HEK293 (cell line): ENCODE measurements around the gene PINLYP.

Experiments
- CTCF ChIA-PET: fragments of 350-600 bp; formaldehyde crosslinking; extraction: SDS; loops from one replicate; lab custom pipeline; 2021; ENCODE audit warnings: antibody characterized with exemption; lab: Yijun Ruan, JAX
- POLR2A ChIA-PET: fragments of 300-600 bp; formaldehyde crosslinking; extraction: SDS; loops from one replicate; lab custom pipeline; 2020; ENCODE audit warnings: antibody characterized with exemption, inconsistent platforms; lab: Yijun Ruan, JAX
- H3K27ac ChIP-seq: fragments of 200-500 bp; sonication (Bioruptor generic); 2 replicates; pipeline ENCODE4 v1.5.1; 2014; ENCODE audit warnings: low read depth, low read length, control low read depth, inconsistent platforms; ENCODE audit errors: extremely low read depth
- H3K36me3 ChIP-seq, 2 experiments: fragments of 200-500 bp in 1 of 2; sonication (Bioruptor generic) in 1 of 2; 1 replicate in 1 of 2; 2 replicates in 1 of 2; pipeline ENCODE4 v1.5.1; 2014 to 2017; ENCODE audit warnings: inconsistent platforms in 2 of 2, low read length in 2 of 2; ENCODE audit not compliant: control insufficient read depth in 2 of 2, insufficient read depth in 1 of 2
- H3K4me1 ChIP-seq: fragments of 200-500 bp; sonication (Bioruptor generic); 2 replicates; pipeline ENCODE4 v1.5.1; 2014; ENCODE audit warnings: mild to moderate bottlenecking, low read length, inconsistent platforms; ENCODE audit not compliant: control insufficient read depth, insufficient read depth
- H3K4me3 ChIP-seq: 2 replicates; pipeline ENCODE4 v1.5.1; 2011; ENCODE audit warnings: low read depth, mild to moderate bottlenecking, control low read depth, low read length, moderate library complexity
- H3K9me3 ChIP-seq: fragments of 200-500 bp; sonication (Bioruptor generic); 2 replicates; pipeline ENCODE4 v1.5.1; 2014; ENCODE audit warnings: low read depth, low read length, inconsistent platforms; ENCODE audit not compliant: control insufficient read depth, insufficient read depth
- ATF2 ChIP-seq: fragments of 450-650 bp; formaldehyde crosslinking; IDR thresholded peaks from 2 replicates; pipeline ENCODE4 v1.5.1; 2016; ENCODE audit warnings: missing biosample characterization, missing genetic modification characterization, low read depth
- FEZF1 ChIP-seq: fragments of 450-650 bp; formaldehyde crosslinking; IDR thresholded peaks from 2 replicates; pipeline ENCODE4 v1.5.1; 2016; ENCODE audit warnings: missing biosample characterization, missing genetic modification characterization
- GLIS2 ChIP-seq: fragments of 450-650 bp; formaldehyde crosslinking; IDR thresholded peaks from 2 replicates; pipeline ENCODE4 v1.5.1; 2016; ENCODE audit warnings: missing biosample characterization, missing genetic modification characterization
- PRDM4 ChIP-seq: fragments of 450-650 bp; formaldehyde crosslinking; IDR thresholded peaks from 2 replicates; pipeline ENCODE4 v1.5.1; 2017; ENCODE audit warnings: missing biosample characterization, missing genetic modification characterization
- REST ChIP-seq: fragments of 450-650 bp; formaldehyde crosslinking; IDR thresholded peaks from 2 replicates; pipeline ENCODE4 v1.5.1; 2016; ENCODE audit warnings: missing biosample characterization, missing genetic modification characterization
- SCRT2 ChIP-seq: fragments of 450-650 bp; formaldehyde crosslinking; IDR thresholded peaks from 2 replicates; pipeline ENCODE4 v1.5.1; 2016; ENCODE audit warnings: missing biosample characterization, missing genetic modification characterization
- ZBTB1 ChIP-seq: fragments of 450-650 bp; formaldehyde crosslinking; IDR thresholded peaks from 2 replicates; pipeline ENCODE4 v1.5.1; 2016; ENCODE audit warnings: missing biosample characterization, missing genetic modification characterization
- ZBTB11 ChIP-seq: fragments of 450-650 bp; formaldehyde crosslinking; conservative IDR thresholded peaks from 2 replicates; pipeline ENCODE4 v1.5.1; 2016; ENCODE audit warnings: low read depth, missing biosample characterization, missing genetic modification characterization
- ZBTB17 ChIP-seq: fragments of 450-650 bp; formaldehyde crosslinking; IDR thresholded peaks from 2 replicates; pipeline ENCODE4 v1.5.1; 2016; ENCODE audit warnings: missing biosample characterization, missing genetic modification characterization
- ZBTB8A ChIP-seq: fragments of 450-650 bp; formaldehyde crosslinking; IDR thresholded peaks from 2 replicates; pipeline ENCODE4 v1.5.1; 2016; ENCODE audit warnings: missing biosample characterization, missing genetic modification characterization
- ZNF132 ChIP-seq: fragments of 450-650 bp; formaldehyde crosslinking; IDR thresholded peaks from 2 replicates; pipeline ENCODE4 v1.5.1; 2017; ENCODE audit warnings: missing biosample characterization, missing genetic modification characterization, borderline replicate concordance
- ZNF155 ChIP-seq: fragments of 450-650 bp; formaldehyde crosslinking; IDR thresholded peaks from 2 replicates; pipeline ENCODE4 v1.5.1; 2016; ENCODE audit warnings: missing biosample characterization, missing genetic modification characterization
- ZNF302 ChIP-seq: fragments of 450-650 bp; formaldehyde crosslinking; IDR thresholded peaks from 2 replicates; pipeline ENCODE4 v1.5.1; 2016; ENCODE audit warnings: missing biosample characterization, missing genetic modification characterization, low read depth
- ZNF473 ChIP-seq: fragments of 450-650 bp; formaldehyde crosslinking; IDR thresholded peaks from 2 replicates; pipeline ENCODE4 v1.5.1; 2017; ENCODE audit warnings: missing biosample characterization, missing genetic modification characterization
- ZNF560 ChIP-seq: fragments of 450-650 bp; formaldehyde crosslinking; IDR thresholded peaks from 2 replicates; pipeline ENCODE4 v1.5.1; 2017; ENCODE audit warnings: missing biosample characterization, missing genetic modification characterization, borderline replicate concordance
- ZNF621 ChIP-seq: fragments of 450-650 bp; formaldehyde crosslinking; IDR thresholded peaks from 2 replicates; pipeline ENCODE4 v1.5.1; 2017; ENCODE audit warnings: missing biosample characterization, missing genetic modification characterization
- ZNF623 ChIP-seq: fragments of 450-650 bp; formaldehyde crosslinking; IDR thresholded peaks from 2 replicates; pipeline ENCODE4 v1.5.1; 2016; ENCODE audit warnings: missing biosample characterization, missing genetic modification characterization
- ZNF658 ChIP-seq: fragments of 450-650 bp; formaldehyde crosslinking; IDR thresholded peaks from 2 replicates; pipeline ENCODE4; 2016; ENCODE audit warnings: missing biosample characterization, missing genetic modification characterization
- ZNF707 ChIP-seq: fragments of 450-650 bp; formaldehyde crosslinking; IDR thresholded peaks from 2 replicates; pipeline ENCODE4 v1.5.1; 2016; ENCODE audit warnings: missing biosample characterization, missing genetic modification characterization
- ZNF76 ChIP-seq: fragments of 450-650 bp; formaldehyde crosslinking; IDR thresholded peaks from 2 replicates; pipeline ENCODE4; 2016; ENCODE audit warnings: low read depth, missing biosample characterization, missing genetic modification characterization, borderline replicate concordance
- ZNF768 ChIP-seq: fragments of 450-650 bp; formaldehyde crosslinking; IDR thresholded peaks from 2 replicates; pipeline ENCODE4 v1.5.1; 2018; ENCODE audit warnings: missing biosample characterization, mild to moderate bottlenecking, missing genetic modification characterization
- ZNF792 ChIP-seq: fragments of 450-650 bp; formaldehyde crosslinking; IDR thresholded peaks from 2 replicates; pipeline ENCODE4 v1.5.1; 2016; ENCODE audit warnings: missing biosample characterization, missing genetic modification characterization
- ZSCAN30 ChIP-seq: fragments of 450-650 bp; IDR thresholded peaks from 2 replicates; pipeline ENCODE4 v1.5.1; 2018; ENCODE audit warnings: missing biosample characterization, mild to moderate bottlenecking, missing genetic modification characterization, moderate library complexity
- TF ChIP-seq, protein P1 (sequence below): fragments of 450-650 bp; formaldehyde crosslinking; IDR thresholded peaks from 2 replicates; pipeline ENCODE4 v1.5.1; 2016; ENCODE audit warnings: missing biosample characterization, missing genetic modification characterization
- TF ChIP-seq, protein P2 (sequence below): fragments of 450-650 bp; formaldehyde crosslinking; IDR thresholded peaks from 2 replicates; pipeline ENCODE4 v1.5.1; 2016; ENCODE audit warnings: missing biosample characterization, missing genetic modification characterization

Gene PINLYP

DNA sequence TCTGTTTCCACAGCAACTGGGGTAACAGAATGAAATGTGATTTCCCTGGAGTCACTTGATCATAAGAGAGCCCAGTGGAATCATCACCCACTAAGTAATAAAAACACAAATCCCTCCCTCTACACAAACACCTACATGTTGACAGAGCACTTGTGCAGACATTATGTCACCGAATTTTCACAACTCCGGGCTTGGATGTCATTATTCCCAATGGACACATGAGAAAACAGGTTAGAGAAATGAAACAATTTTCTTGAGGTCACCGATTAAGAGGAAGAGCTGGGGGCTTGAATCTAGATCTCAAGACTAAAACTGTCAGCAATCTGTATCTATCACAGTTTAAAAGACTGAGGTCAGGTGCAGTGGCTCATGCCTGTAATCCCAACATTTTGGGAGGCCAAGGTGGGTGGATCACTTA is 3.4 kb upstream of the PINLYP start:
- CTCF ChIA-PET: interaction anchor here (0.6 to 12.5 kb wide), 5 partner anchors 11 to 50 kb away, joined by 3 to 167 read pairs (median 4); partner anchors contain the start of gene IRGQ
- H3K27ac ChIP-seq: peak overlapping the region; percentile 61
- TF ChIP-seq ZNF658 (tag by site-specific recombination): no peak
- TF ChIP-seq ZNF302 (tag by site-specific recombination): no peak
- TF ChIP-seq ZNF560 (tag by site-specific recombination): no peak
- peak; percentile 89 for TF ChIP-seq ZBTB17
- TF ChIP-seq ZNF792 (tag by site-specific recombination): no peak; the same call in 1 of the 2 replicates
- no peak for TF ChIP-seq ZBTB8A (tag by site-specific recombination)
- TF ChIP-seq, protein P1, sequence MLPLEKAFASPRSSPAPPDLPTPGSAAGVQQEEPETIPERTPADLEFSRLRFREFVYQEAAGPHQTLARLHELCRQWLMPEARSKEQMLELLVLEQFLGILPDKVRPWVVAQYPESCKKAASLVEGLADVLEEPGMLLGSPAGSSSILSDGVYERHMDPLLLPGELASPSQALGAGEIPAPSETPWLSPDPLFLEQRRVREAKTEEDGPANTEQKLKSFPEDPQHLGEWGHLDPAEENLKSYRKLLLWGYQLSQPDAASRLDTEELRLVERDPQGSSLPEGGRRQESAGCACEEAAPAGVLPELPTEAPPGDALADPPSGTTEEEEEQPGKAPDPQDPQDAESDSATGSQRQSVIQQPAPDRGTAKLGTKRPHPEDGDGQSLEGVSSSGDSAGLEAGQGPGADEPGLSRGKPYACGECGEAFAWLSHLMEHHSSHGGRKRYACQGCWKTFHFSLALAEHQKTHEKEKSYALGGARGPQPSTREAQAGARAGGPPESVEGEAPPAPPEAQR (tag by site-specific recombination): no peak
- TF ChIP-seq PRDM4 (tag by site-specific recombination): peak; percentile 68
- peak; percentile 48 for TF ChIP-seq FEZF1 (tag by site-specific recombination)
- TF ChIP-seq ZSCAN30 (tag by site-specific recombination): peak; percentile 59; the same call in 1 of the 2 replicates
- no peak for TF ChIP-seq ZBTB11 (tag by site-specific recombination)
- no peak for TF ChIP-seq ZNF768 (tag by site-specific recombination)
- peak; percentile 94 for TF ChIP-seq ATF2 (tag by site-specific recombination)
- no peak for TF ChIP-seq GLIS2 (tag by site-specific recombination)
- 0 out of 2 replicates have a peak, but pooled peaks have one; percentile 1 for TF ChIP-seq ZNF623 (tag by site-specific recombination)
- no peak for TF ChIP-seq ZNF707 (tag by site-specific recombination)
- no peak for TF ChIP-seq ZNF473 (tag by site-specific recombination)
- TF ChIP-seq ZBTB1: no peak
- TF ChIP-seq SCRT2 (tag by site-specific recombination): peak; percentile 98
- TF ChIP-seq ZNF621: 0 out of 2 replicates have a peak, but pooled peaks have one; percentile 29
- no peak for TF ChIP-seq REST (tag by site-specific recombination)
- TF ChIP-seq ZNF76 (tag by site-specific recombination): no peak
- no peak for TF ChIP-seq ZNF155 (tag by site-specific recombination)
- TF ChIP-seq, protein P2, sequence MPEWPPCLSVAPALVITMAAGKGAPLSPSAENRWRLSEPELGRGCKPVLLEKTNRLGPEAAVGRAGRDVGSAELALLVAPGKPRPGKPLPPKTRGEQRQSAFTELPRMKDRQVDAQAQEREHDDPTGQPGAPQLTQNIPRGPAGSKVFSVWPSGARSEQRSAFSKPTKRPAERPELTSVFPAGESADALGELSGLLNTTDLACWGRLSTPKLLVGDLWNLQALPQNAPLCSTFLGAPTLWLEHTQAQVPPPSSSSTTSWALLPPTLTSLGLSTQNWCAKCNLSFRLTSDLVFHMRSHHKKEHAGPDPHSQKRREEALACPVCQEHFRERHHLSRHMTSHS (tag by site-specific recombination): no peak
- no peak for TF ChIP-seq ZNF132

More for the DNA sequence above, 3.4 kb upstream of the PINLYP start:
- Histone ChIP-seq H3K4me3 (no peak overlapping the region), H3K4me1 (peaks cover 39% of the 10 kb centered on the region), H3K36me3 (peaks cover 25 to 58% of the 10 kb centered on the region in 2 experiments), H3K9me3 (no peaks in the 10 kb centered on the region)
- POLR2A ChIA-PET: interaction anchor here (0.5 to 2.4 kb wide), 3 partner anchors 13 to 23 kb away, joined by 3 to 17 read pairs (median 10); partner anchors contain the start of genes IRGQ and ZNF576
